Transverse colon (tissue), 4 donors: ENCODE results near the gene XYLB. TPM values are rescaled to one million over a fixed set of nuclear protein-coding genes. Genes with fewer than 3 reads are reported as not detected.

Experiments used
- DNase-seq: peaks from one replicate; pipeline ENCODE4 v3.0.0-alpha.2; 2019
- H3K27ac ChIP-seq, 4 donors: fragments of 200-600 bp; sonication (generic); 2 replicates each; pipeline ENCODE4 v1.5.1; 2016 to 2018; ENCODE audit warnings: inconsistent platforms in 4 of 4
- H3K27me3 ChIP-seq: fragments of 200-600 bp; sonication (generic); 2 replicates; pipeline ENCODE4 v1.5.1; 2017; ENCODE audit warnings: inconsistent platforms
- H3K36me3 ChIP-seq, 4 donors: fragments of 200-600 bp; sonication (generic); 2 replicates each; pipeline ENCODE4 v1.5.1; 2017 to 2019; ENCODE audit warnings: inconsistent platforms in 4 of 4
- H3K4me1 ChIP-seq, 4 donors: fragments of 200-600 bp; sonication (generic); 2 replicates each; pipeline ENCODE4 v1.5.1; 2017 to 2020; ENCODE audit warnings: inconsistent platforms in 4 of 4
- H3K4me3 ChIP-seq, 4 donors: fragments of 200-600 bp; sonication (generic); 1 replicate in 1 of 4; 2 replicates in 3 of 4; pipeline versions ENCODE4 v1.5.1 to v1.6.1; 2017 to 2019; ENCODE audit warnings: inconsistent platforms in 4 of 4
- H3K9me3 ChIP-seq, 2 donors: fragments of 200-600 bp; sonication (generic); 2 replicates each; pipeline ENCODE4 v1.5.1; 2017 to 2019; ENCODE audit warnings: inconsistent platforms in 2 of 2
- EP300 ChIP-seq: sonication (generic); formaldehyde crosslinking; IDR thresholded peaks from one replicate; pipeline ENCODE4 v1.6.1; 2017; ENCODE audit warnings: antibody characterized with exemption, low read depth
- POLR2A ChIP-seq: fragments of 450-650 bp; IDR thresholded peaks from one replicate; pipeline ENCODE4 v1.6.1; 2016; ENCODE audit warnings: antibody characterized with exemption, mild to moderate bottlenecking, moderate library complexity
- POLR2AphosphoS5 ChIP-seq, 3 donors: sonication (generic); formaldehyde crosslinking; IDR thresholded peaks; one replicate each; pipeline ENCODE4 v1.6.1; 2016; ENCODE audit warnings: antibody characterized with exemption in 3 of 3
- WGBS, 2 donors: methylation state at CpG; one replicate each; pipeline ENCODE4 v1.1.5; 2018; ENCODE audit warnings: low coverage in 1 of 2; 5-methylcytosine and 5-hydroxymethylcytosine counted together
- in situ Hi-C, 4 donors: fragments of 200-750 bp; cut with MboI; loops; one replicate each; pipeline versions ENCODE4 v1.15.0 to v1.15.1; 2017; ENCODE audit warnings: low sequenced_read_pairs in 3 of 4, low pct_ligation_motif_present in 1 of 4, low pct_unique_long_range_greater_than_20kb in 1 of 4
- intact Hi-C: fragments of 100-400 bp; cut with DNase I; formaldehyde crosslinking; loops from one replicate; pipeline ENCODE4 v1.15.1; 2023; ENCODE audit warnings: low total_unique reads
- total RNA-seq, 4 donors: library from RNA; depleted of rRNA; stranded (reverse); fragments of >200 nt; gene quantifications; one replicate each; pipeline ENCODE4 v1.1.0, GENCODE V29; 2016
- TF ChIP-seq, protein P1 (sequence below), 5 experiments: fragments of 200-600 bp in 3 of 5; fragments of 450-650 bp in 2 of 5; sonication (generic) in 3 of 5; IDR thresholded peaks; 1 replicate in 2 of 5; 2 replicates in 3 of 5; pipeline ENCODE4 v1.5.1; 2016 to 2017; ENCODE audit warnings: antibody characterized with exemption in 5 of 5, inconsistent platforms in 3 of 5, mild to moderate bottlenecking in 2 of 5, moderate library complexity in 1 of 5

XYLB gene
- total RNA-seq, 4 donors from 2014 or later: 13.5 to 18.7 (median 15.1) TPM

DNA sequence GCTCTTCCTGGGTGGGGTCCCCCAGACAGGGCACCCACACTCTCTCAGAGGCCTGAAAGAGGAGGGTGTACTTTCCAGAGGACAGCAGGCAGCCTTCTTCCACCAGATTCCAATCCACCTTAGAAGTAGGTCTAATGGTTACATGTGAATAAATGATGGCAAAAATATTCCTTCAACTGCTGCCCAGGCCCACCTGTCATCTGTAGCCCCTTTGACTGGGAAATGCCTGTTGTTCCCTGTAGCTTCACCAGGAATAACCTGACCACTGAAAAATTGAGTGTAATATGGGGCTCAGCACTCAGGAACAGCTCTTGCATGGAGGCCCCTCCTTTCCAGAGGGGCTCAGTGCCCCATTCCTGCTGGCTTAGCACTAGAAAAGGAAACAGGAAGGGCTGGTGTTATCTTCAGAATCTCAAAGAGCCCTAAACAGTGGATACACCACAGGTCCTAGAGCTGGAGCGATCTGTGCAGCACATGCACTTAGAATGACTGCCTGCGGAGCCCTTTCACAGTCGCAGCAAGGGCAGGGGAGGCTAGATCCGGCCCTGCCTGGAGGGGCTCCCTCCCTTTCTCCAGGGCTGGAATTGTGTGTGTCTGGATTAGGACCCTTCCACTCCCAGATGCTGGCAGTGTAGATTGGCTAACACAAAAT is 32.3 kb upstream of the XYLB start:
- H3K4me1 ChIP-seq: no peaks in the 10 kb centered on the region
- no peaks in the 10 kb centered on the region for H3K36me3 ChIP-seq
- in situ Hi-C loops: no loop called here
- no peak for DNase-seq
- H3K9me3 ChIP-seq: no peaks in the 10 kb centered on the region
- intact Hi-C loops: no loop called here
- WGBS, 2 donors: 70% methylated on average over 4 of the region's 4 CpGs; no CpG with 5 or more reads in 1 of the 2 donors
- H3K27ac ChIP-seq: no peak overlapping the region
- no peaks in the 10 kb centered on the region for H3K27me3 ChIP-seq
- TF ChIP-seq EP300 (no peak), POLR2AphosphoS5 (IDR thresholded peaks at IDR 0.05) (no peak), POLR2A (no peak)
- TF ChIP-seq, protein P1, sequence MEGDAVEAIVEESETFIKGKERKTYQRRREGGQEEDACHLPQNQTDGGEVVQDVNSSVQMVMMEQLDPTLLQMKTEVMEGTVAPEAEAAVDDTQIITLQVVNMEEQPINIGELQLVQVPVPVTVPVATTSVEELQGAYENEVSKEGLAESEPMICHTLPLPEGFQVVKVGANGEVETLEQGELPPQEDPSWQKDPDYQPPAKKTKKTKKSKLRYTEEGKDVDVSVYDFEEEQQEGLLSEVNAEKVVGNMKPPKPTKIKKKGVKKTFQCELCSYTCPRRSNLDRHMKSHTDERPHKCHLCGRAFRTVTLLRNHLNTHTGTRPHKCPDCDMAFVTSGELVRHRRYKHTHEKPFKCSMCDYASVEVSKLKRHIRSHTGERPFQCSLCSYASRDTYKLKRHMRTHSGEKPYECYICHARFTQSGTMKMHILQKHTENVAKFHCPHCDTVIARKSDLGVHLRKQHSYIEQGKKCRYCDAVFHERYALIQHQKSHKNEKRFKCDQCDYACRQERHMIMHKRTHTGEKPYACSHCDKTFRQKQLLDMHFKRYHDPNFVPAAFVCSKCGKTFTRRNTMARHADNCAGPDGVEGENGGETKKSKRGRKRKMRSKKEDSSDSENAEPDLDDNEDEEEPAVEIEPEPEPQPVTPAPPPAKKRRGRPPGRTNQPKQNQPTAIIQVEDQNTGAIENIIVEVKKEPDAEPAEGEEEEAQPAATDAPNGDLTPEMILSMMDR (IDR thresholded peaks at IDR 0.05): no peak
- H3K4me3 ChIP-seq: no peak overlapping the region

DNA sequence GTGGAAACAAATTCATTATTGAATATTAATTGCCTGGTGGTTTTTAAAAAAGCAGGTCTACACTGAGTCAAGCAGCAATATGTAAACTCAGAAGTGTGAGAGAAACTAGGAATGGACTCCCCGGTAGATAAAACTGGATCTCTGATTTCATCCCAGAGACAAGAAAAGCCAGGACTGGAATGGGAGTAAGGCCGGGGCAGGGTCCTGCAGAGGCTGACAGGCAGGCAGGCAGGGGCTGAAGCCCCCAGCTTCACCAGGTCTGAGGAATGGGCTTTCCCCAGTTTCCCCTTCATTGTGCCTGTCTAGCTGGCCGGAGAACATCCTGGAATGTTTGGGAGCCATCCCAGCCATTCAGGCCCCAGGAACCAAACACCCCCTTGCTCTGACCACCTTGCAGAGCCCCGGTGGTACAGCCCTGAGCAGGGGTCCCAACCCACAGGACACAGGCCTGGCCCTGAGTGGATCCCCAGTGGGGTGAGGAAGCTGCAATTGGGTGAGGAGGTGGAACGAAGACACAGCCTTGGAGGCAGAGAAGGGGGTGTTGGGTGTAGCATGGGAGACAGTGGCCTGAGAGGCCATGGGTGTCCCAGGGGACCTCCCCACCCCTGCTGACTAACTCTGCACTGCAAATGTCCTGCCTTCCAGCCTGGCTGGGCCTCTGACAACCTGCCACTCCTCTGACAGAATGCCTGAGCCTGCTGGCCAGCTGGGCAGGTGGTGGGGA is 31.7 kb upstream of the XYLB start:
- no peaks in the 10 kb centered on the region for H3K27me3 ChIP-seq
- no peaks in the 10 kb centered on the region for H3K36me3 ChIP-seq
- DNase-seq: no peak
- TF ChIP-seq EP300 (no peak), POLR2A (no peak), POLR2AphosphoS5 (IDR thresholded peaks at IDR 0.05) (no peak)
- TF ChIP-seq, protein P1 (IDR thresholded peaks at IDR 0.05): no peak
- 48 to 75% methylated on average over 3 to 5 of the region's 5 CpGs for WGBS, 2 donors
- H3K27ac ChIP-seq: no peak overlapping the region
- intact Hi-C loops: no loop called here
- no peaks in the 10 kb centered on the region for H3K4me1 ChIP-seq
- H3K9me3 ChIP-seq: no peaks in the 10 kb centered on the region
- no peak overlapping the region for H3K4me3 ChIP-seq
- in situ Hi-C loops: no loop called here

DNA sequence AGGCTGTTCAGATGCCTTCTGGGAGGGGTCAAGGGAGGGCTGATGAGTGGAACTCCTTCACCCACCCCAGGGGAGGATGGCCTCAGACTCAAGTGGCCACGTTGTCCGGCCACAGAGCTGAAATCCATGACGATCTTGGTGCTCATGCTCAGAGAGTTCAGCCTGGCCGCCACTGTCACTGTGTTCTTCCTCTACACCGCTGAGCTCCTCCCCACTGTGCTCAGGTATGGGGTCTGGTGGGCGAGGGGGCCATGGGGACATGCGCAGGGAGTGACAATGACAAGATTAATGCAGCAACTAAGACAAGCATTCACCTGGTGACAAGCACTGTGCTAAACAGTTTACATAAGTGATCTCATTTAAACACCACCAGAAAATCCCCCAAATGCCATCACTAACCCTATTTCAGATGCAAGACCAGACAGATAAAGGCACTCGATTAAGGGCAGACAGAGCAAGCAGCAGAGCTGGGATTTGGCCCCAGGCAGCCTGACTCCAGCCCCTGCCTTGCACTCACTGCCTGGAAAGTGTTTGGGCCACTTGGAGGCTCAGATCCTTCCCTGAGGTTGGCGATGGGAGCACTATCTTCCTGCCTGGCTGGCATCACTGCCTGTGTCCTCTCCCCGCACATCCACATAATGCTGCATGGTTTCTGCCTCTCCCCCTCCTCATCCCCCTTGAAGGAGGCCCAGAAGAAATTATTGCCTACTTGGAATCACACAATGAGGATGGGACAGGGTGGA is 30.9 kb upstream of the XYLB start:
- Histone ChIP-seq H3K27me3 (no peaks in the 10 kb centered on the region), H3K36me3 (no peaks in the 10 kb centered on the region), H3K4me3 (no peak overlapping the region), H3K9me3 (no peaks in the 10 kb centered on the region), H3K4me1 (no peaks in the 10 kb centered on the region), H3K27ac (no peak overlapping the region)
- in situ Hi-C loops (no loop called here), intact Hi-C loops (no loop called here)
- TF ChIP-seq, protein P1 (IDR thresholded peaks at IDR 0.05): no peak
- no peak for TF ChIP-seq EP300
- no peak for TF ChIP-seq POLR2A
- no peak for TF ChIP-seq POLR2AphosphoS5 (IDR thresholded peaks at IDR 0.05)
- 82% methylated on average over 10 of the region's 10 CpGs; no CpG with 5 or more reads in 1 of the 2 donors for WGBS, 2 donors
- DNase-seq: no peak
